ENCODE measurements around the gene MEN1.

The MEN1 gene

GRCh38 chr11:64762674-64763525 lies 47.5 kb downstream of the MEN1 start:
- Histone ChIP-seq H3K27ac (ENCODE audit: low read length) (peak overlapping the region; percentile 42), H3K9me3 (ENCODE audit: control insufficient read depth in 1 of 2, low read length in 2 of 2) (no peaks in the 10 kb centered on the region), H3K27me3 (ENCODE audit: low read depth, low read length) (no peaks in the 10 kb centered on the region), H3K4me1 (ENCODE audit: control insufficient read depth in 1 of 2, insufficient read depth in 2 of 2, low read length in 2 of 2) (peaks cover 30 to 71% of the 10 kb centered on the region in 2 donors), H3K36me3 (ENCODE audit: control insufficient read depth in 1 of 2, insufficient read depth in 2 of 2, low read length in 2 of 2) (peaks cover 42 to 45% of the 10 kb centered on the region in 2 donors), H3K4me3 (ENCODE audit: low read depth in 1 of 2, low read length in 2 of 2) (no peak overlapping the region)

GRCh38 chr11:64762277-64762673 lies 48.1 kb downstream of the MEN1 start:
- Histone ChIP-seq H3K4me1 (ENCODE audit: control insufficient read depth in 1 of 2, insufficient read depth in 2 of 2, low read length in 2 of 2) (peaks cover 30 to 65% of the 10 kb centered on the region in 2 donors), H3K27ac (ENCODE audit: low read length) (no peak overlapping the region), H3K27me3 (ENCODE audit: low read depth, low read length) (no peaks in the 10 kb centered on the region), H3K9me3 (ENCODE audit: control insufficient read depth in 1 of 2, low read length in 2 of 2) (no peaks in the 10 kb centered on the region), H3K36me3 (ENCODE audit: control insufficient read depth in 1 of 2, insufficient read depth in 2 of 2, low read length in 2 of 2) (peaks cover 36 to 39% of the 10 kb centered on the region in 2 donors), H3K4me3 (ENCODE audit: low read depth in 1 of 2, low read length in 2 of 2) (no peak overlapping the region)

- Histone ChIP-seq H3K27me3 (ENCODE audit: low read depth, low read length) (no peaks in the 10 kb centered on the region), H3K36me3 (ENCODE audit: control insufficient read depth in 1 of 2, insufficient read depth in 2 of 2, low read length in 2 of 2) (peaks cover 28 to 32% of the 10 kb centered on the region in 2 donors), H3K9me3 (ENCODE audit: control insufficient read depth in 1 of 2, low read length in 2 of 2) (no peaks in the 10 kb centered on the region), H3K4me3 (ENCODE audit: low read depth in 1 of 2, low read length in 2 of 2) (no peak overlapping the region), H3K4me1 (ENCODE audit: control insufficient read depth in 1 of 2, insufficient read depth in 2 of 2, low read length in 2 of 2) (peaks cover 30 to 64% of the 10 kb centered on the region in 2 donors), H3K27ac (ENCODE audit: low read length) (no peak overlapping the region)
Observed at GRCh38 chr11:64760759-64761420, 49.5 kb downstream of the MEN1 start.

- Histone ChIP-seq H3K27ac (ENCODE audit: low read length) (no peak within 1 kb of the TSS), H3K4me1 (ENCODE audit: control insufficient read depth in 1 of 2, insufficient read depth in 2 of 2, low read length in 2 of 2) (peaks cover 30 to 60% of the 10 kb centered on the region in 2 donors), H3K9me3 (ENCODE audit: control insufficient read depth in 1 of 2, low read length in 2 of 2) (no peaks in the 10 kb centered on the region), H3K4me3 (ENCODE audit: low read depth in 1 of 2, low read length in 2 of 2) (peak within 1 kb of the TSS; percentile 33 to 52), H3K36me3 (ENCODE audit: control insufficient read depth in 1 of 2, insufficient read depth in 2 of 2, low read length in 2 of 2) (peaks cover 22 to 27% of the 10 kb centered on the region in 2 donors), H3K27me3 (ENCODE audit: low read depth, low read length) (no peaks in the 10 kb centered on the region)
Observed at GRCh38 chr11:64759722-64760719, 50.3 kb downstream of the MEN1 start, which contains the start of gene PYGM. PYGM (minus strand) TSS chr11:64759974; CDS start chr11:64759898, 76 bp downstream.

GRCh38 chr11:64759131-64759721 lies 51.1 kb downstream of the MEN1 start:
- H3K4me3 ChIP-seq (ENCODE audit: low read depth in 1 of 2, low read length in 2 of 2): peak overlapping the region; percentile 33 to 52
- H3K9me3 ChIP-seq (ENCODE audit: control insufficient read depth in 1 of 2, low read length in 2 of 2): no peaks in the 10 kb centered on the region
- H3K27ac ChIP-seq (ENCODE audit: low read length): no peak overlapping the region
- H3K4me1 ChIP-seq (ENCODE audit: control insufficient read depth in 1 of 2, insufficient read depth in 2 of 2, low read length in 2 of 2): peaks cover 22 to 52% of the 10 kb centered on the region in 2 donors
- H3K36me3 ChIP-seq (ENCODE audit: control insufficient read depth in 1 of 2, insufficient read depth in 2 of 2, low read length in 2 of 2): peaks cover 17 to 19% of the 10 kb centered on the region in 2 donors
- H3K27me3 ChIP-seq (ENCODE audit: low read depth, low read length): no peaks in the 10 kb centered on the region

GRCh38 chr11:64758330-64759079 lies 51.8 kb downstream of the MEN1 start:
- no peaks in the 10 kb centered on the region for H3K27me3 ChIP-seq (ENCODE audit: low read depth, low read length)
- H3K9me3 ChIP-seq (ENCODE audit: control insufficient read depth in 1 of 2, low read length in 2 of 2): no peaks in the 10 kb centered on the region
- no peak overlapping the region for H3K27ac ChIP-seq (ENCODE audit: low read length)
- H3K4me3 ChIP-seq (ENCODE audit: low read depth in 1 of 2, low read length in 2 of 2): peak overlapping the region in 1 of 2 donors; percentile 52
- H3K4me1 ChIP-seq (ENCODE audit: control insufficient read depth in 1 of 2, insufficient read depth in 2 of 2, low read length in 2 of 2): peaks cover 16 to 45% of the 10 kb centered on the region in 2 donors
- peaks cover 11 to 14% of the 10 kb centered on the region in 2 donors for H3K36me3 ChIP-seq (ENCODE audit: control insufficient read depth in 1 of 2, insufficient read depth in 2 of 2, low read length in 2 of 2)

GRCh38 chr11:64757549-64758329 lies 52.6 kb downstream of the MEN1 start:
- H3K4me3 ChIP-seq (ENCODE audit: low read depth in 1 of 2, low read length in 2 of 2): no peak overlapping the region

GRCh38 chr11:64755681-64756361 lies 54.5 kb downstream of the MEN1 start:
- Histone ChIP-seq H3K4me3 (ENCODE audit: low read depth in 1 of 2, low read length in 2 of 2) (no peak overlapping the region), H3K27ac (ENCODE audit: low read length) (no peak overlapping the region), H3K27me3 (ENCODE audit: low read depth, low read length) (no peaks in the 10 kb centered on the region), H3K9me3 (ENCODE audit: control insufficient read depth in 1 of 2, low read length in 2 of 2) (no peaks in the 10 kb centered on the region), H3K4me1 (ENCODE audit: control insufficient read depth in 1 of 2, insufficient read depth in 2 of 2, low read length in 2 of 2) (peaks cover 5 to 31% of the 10 kb centered on the region in 2 donors), H3K36me3 (ENCODE audit: control insufficient read depth in 1 of 2, insufficient read depth in 2 of 2, low read length in 2 of 2) (peaks cover 0 to 27% of the 10 kb centered on the region in 2 donors)

More at GRCh38 chr11:64757549-64758329, 52.6 kb downstream of the MEN1 start:
- Histone ChIP-seq H3K4me1 (ENCODE audit: control insufficient read depth in 1 of 2, insufficient read depth in 2 of 2, low read length in 2 of 2) (peaks cover 9 to 38% of the 10 kb centered on the region in 2 donors), H3K36me3 (ENCODE audit: control insufficient read depth in 1 of 2, insufficient read depth in 2 of 2, low read length in 2 of 2) (peaks cover 4 to 14% of the 10 kb centered on the region in 2 donors), H3K27me3 (ENCODE audit: low read depth, low read length) (no peaks in the 10 kb centered on the region), H3K9me3 (ENCODE audit: control insufficient read depth in 1 of 2, low read length in 2 of 2) (no peaks in the 10 kb centered on the region), H3K27ac (ENCODE audit: low read length) (no peak overlapping the region)

GRCh38 chr11:64754919-64755662 lies 55.3 kb downstream of the MEN1 start:
- Histone ChIP-seq H3K27ac (ENCODE audit: low read length) (no peak overlapping the region), H3K9me3 (ENCODE audit: control insufficient read depth in 1 of 2, low read length in 2 of 2) (no peaks in the 10 kb centered on the region), H3K27me3 (ENCODE audit: low read depth, low read length) (no peaks in the 10 kb centered on the region), H3K36me3 (ENCODE audit: control insufficient read depth in 1 of 2, insufficient read depth in 2 of 2, low read length in 2 of 2) (peaks cover 0 to 27% of the 10 kb centered on the region in 2 donors), H3K4me1 (ENCODE audit: control insufficient read depth in 1 of 2, insufficient read depth in 2 of 2, low read length in 2 of 2) (peaks cover 1 to 23% of the 10 kb centered on the region in 2 donors), H3K4me3 (ENCODE audit: low read depth in 1 of 2, low read length in 2 of 2) (no peak overlapping the region)
